Stimulated activated CD4-positive, alpha-beta T cell treated with anti-CD3 and anti-CD28 coated beads, Interleukin-12 subunit alpha, Interleukin-12 subunit beta, amount 100 ng/mL, for 4 hours (primary cell): Measurements from ENCODE around the gene G6PC3.
"Not testable (repeated sequence)": the region's sequence is repeated elsewhere in the genome, so short reads cannot be mapped to it uniquely, and the experiment has no call there.

Experiments used
- DNase-seq: peaks from one replicate; pipeline ENCODE4 v3.0.0-alpha.2; 2020

The G6PC3 gene

GRCh38 chr17:44084921-44085320 is 14.4 kb downstream of the G6PC3 start:
- no peak for DNase-seq

GRCh38 chr17:44085908-44086307 is 15.4 kb downstream of the G6PC3 start:
- DNase-seq, result no peak

GRCh38 chr17:44086364-44087311 is 16.1 kb downstream of the G6PC3 start:
- DNase-seq, result peak; percentile 60

GRCh38 chr17:44087319-44087718 is 16.8 kb downstream of the G6PC3 start:
- no peak for DNase-seq

- DNase-seq, result no peak
Observed at GRCh38 chr17:44088254-44088653, 17.7 kb downstream of the G6PC3 start.

GRCh38 chr17:44091200-44091997 is 20.9 kb downstream of the G6PC3 start:
- DNase-seq, result no peak

- no peak for DNase-seq
Observed at GRCh38 chr17:44092051-44092450, 21.5 kb downstream of the G6PC3 start.

- no peak for DNase-seq
Observed at GRCh38 chr17:44093231-44093900, 22.8 kb downstream of the G6PC3 start.

GRCh38 chr17:44094701-44095387 is 24.3 kb downstream of the G6PC3 start:
- no peak for DNase-seq

- no peak for DNase-seq
Observed at GRCh38 chr17:44095388-44095646, 24.8 kb downstream of the G6PC3 start.

- DNase-seq, result no peak
Observed at GRCh38 chr17:44095647-44096496, 25.3 kb downstream of the G6PC3 start.

- DNase-seq, result no peak
Observed at GRCh38 chr17:44097110-44097958, 26.8 kb downstream of the G6PC3 start.

- DNase-seq, result not testable (repeated sequence)
Observed at GRCh38 chr17:44101858-44102257, 31.3 kb downstream of the G6PC3 start.

GRCh38 chr17:44102849-44103622 is 32.5 kb downstream of the G6PC3 start:
- DNase-seq, result no peak

GRCh38 chr17:44105483-44105882 is 34.9 kb downstream of the G6PC3 start:
- no peak for DNase-seq

- no peak for DNase-seq
Observed at GRCh38 chr17:44105941-44106340, 35.4 kb downstream of the G6PC3 start.

- no peak for DNase-seq
Observed at GRCh38 chr17:44106801-44107200, 36.3 kb downstream of the G6PC3 start.

- no peak for DNase-seq
Observed at GRCh38 chr17:44108440-44109311, 38.1 kb downstream of the G6PC3 start.

- DNase-seq, result no peak
Observed at GRCh38 chr17:44109312-44109630, 38.7 kb downstream of the G6PC3 start.
